Measurements from ENCODE around the gene TMEM215. TPM values are rescaled to one million over a fixed set of nuclear protein-coding genes. Genes with fewer than 3 reads are reported as not detected.

TMEM215 gene
- total RNA-seq, 2 donors from 2014 or later, result not detected

DNA sequence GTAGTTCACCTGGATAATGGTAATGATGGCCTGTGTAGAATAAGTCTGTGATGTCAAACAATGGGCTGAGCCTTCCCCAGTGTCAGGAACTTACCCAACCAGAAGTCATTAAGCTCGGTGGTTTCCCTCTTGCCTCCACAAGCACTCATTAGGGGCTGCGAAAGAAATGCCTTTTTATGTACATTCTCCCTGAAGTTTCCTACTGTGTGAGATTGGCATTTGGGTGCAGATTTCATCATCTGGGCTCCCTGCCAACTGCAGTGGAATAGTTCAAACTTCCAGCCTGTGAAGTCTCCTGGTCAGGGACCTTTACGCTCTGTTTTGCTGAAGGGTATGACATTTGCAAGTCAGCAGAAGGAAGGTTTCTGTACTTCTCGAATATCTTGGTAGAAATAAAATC lies 41.6 kb upstream of the TMEM215 start:
- 17% methylated on average over 4 of the region's 4 CpGs for WGBS
- H3K27ac ChIP-seq, result no peak overlapping the region
- no peaks in the 10 kb centered on the region for H3K36me3 ChIP-seq
- H3K4me1 ChIP-seq (replicated peaks), result no peaks in the 10 kb centered on the region
- no peaks in the 10 kb centered on the region for H3K27me3 ChIP-seq (replicated peaks; ENCODE audit: insufficient read depth)
- TF ChIP-seq, protein P1, sequence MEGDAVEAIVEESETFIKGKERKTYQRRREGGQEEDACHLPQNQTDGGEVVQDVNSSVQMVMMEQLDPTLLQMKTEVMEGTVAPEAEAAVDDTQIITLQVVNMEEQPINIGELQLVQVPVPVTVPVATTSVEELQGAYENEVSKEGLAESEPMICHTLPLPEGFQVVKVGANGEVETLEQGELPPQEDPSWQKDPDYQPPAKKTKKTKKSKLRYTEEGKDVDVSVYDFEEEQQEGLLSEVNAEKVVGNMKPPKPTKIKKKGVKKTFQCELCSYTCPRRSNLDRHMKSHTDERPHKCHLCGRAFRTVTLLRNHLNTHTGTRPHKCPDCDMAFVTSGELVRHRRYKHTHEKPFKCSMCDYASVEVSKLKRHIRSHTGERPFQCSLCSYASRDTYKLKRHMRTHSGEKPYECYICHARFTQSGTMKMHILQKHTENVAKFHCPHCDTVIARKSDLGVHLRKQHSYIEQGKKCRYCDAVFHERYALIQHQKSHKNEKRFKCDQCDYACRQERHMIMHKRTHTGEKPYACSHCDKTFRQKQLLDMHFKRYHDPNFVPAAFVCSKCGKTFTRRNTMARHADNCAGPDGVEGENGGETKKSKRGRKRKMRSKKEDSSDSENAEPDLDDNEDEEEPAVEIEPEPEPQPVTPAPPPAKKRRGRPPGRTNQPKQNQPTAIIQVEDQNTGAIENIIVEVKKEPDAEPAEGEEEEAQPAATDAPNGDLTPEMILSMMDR (IDR thresholded peaks at IDR 0.05), result no peak
- TF ChIP-seq POLR2A (IDR thresholded peaks at IDR 0.05) (no peak), POLR2AphosphoS5 (IDR thresholded peaks at IDR 0.05) (no peak)
- intact Hi-C loops (cut with DNase I), result no loop called here
- no peak for DNase-seq (ENCODE audit: low spot score)
- H3K9me3 ChIP-seq, result no peaks in the 10 kb centered on the region
- H3K4me3 ChIP-seq, result no peak overlapping the region

DNA sequence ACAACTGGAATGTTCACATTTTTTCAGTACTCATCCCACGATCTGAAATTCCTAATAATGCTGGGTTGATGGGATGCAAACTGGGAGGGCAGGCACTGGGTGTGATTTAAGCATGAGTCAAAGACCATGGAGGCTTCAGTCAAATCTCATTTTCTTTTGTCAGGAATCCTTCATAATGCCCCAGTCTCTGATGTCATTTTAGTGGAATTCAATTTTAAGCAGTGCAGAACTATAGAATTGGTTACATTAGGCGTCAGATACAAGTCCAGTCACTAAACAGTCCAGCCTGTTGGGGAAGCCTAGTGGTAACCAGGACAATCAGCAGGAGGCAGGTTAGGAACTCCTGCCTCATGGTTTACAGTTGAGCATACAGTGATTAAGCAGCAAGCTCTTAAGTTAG lies 41.0 kb upstream of the TMEM215 start:
- Histone ChIP-seq H3K4me1 (replicated peaks) (no peaks in the 10 kb centered on the region), H3K27me3 (replicated peaks; ENCODE audit: insufficient read depth) (no peaks in the 10 kb centered on the region), H3K9me3 (no peaks in the 10 kb centered on the region), H3K27ac (no peak overlapping the region), H3K4me3 (no peak overlapping the region), H3K36me3 (no peaks in the 10 kb centered on the region)
- no peak for DNase-seq (ENCODE audit: low spot score)
- TF ChIP-seq, protein P1 (IDR thresholded peaks at IDR 0.05), result no peak
- WGBS, result 55% methylated on average over 2 of the region's 2 CpGs
- intact Hi-C loops (cut with DNase I), result no loop called here

DNA sequence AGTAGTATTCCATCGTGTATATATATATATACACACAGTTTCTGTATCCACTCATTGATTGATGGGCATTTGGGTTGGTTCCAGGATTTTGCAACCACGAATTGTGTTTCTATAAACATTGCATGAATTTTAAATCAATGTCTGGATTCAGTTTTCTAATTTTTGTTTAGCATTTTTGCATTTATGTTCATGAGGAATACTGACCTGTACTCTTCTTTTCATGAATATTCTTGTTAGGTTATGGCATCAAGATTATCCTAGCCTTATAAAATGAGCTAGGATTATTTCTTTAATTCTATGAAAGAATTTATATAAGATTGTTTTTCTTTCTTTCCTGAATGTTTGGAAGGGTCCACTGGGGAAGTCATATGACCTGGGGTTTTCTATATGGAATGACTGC lies 35.3 kb upstream of the TMEM215 start:
- H3K27me3 ChIP-seq (replicated peaks; ENCODE audit: insufficient read depth), result no peaks in the 10 kb centered on the region
- WGBS, result 88% methylated on average over 2 of the region's 2 CpGs
- TF ChIP-seq POLR2AphosphoS5 (IDR thresholded peaks at IDR 0.05) (no peak), POLR2A (IDR thresholded peaks at IDR 0.05) (no peak)
- TF ChIP-seq, protein P1 (IDR thresholded peaks at IDR 0.05), result no peak
- H3K4me3 ChIP-seq, result no peak overlapping the region
- H3K36me3 ChIP-seq, result no peaks in the 10 kb centered on the region
- intact Hi-C loops (cut with DNase I), result no loop called here
- H3K4me1 ChIP-seq (replicated peaks), result no peaks in the 10 kb centered on the region
- no peak for DNase-seq (ENCODE audit: low spot score)
- no peaks in the 10 kb centered on the region for H3K9me3 ChIP-seq
- no peak overlapping the region for H3K27ac ChIP-seq

DNA sequence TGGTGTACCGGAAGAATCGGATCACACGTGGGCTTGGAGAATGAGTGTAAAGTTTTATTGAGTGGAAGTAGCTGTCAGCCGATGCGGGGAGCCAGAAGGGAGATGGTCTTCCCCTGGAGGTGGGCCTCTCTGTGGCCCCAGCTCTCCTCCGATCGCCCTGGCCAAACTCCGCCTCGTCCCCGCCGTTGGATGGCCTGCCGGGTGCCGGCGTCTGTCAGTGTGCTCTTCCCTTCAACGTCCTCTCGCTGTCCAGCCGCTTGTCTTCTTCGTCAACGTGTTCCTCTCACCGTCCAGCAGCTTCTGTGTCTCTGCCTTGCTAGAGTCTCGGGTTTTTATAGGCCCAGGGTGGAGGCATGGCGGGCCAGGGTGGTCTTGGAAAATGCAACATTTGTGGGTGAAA lies 27.6 kb upstream of the TMEM215 start:
- intact Hi-C loops (cut with DNase I), result no loop called here
- no peak for DNase-seq (ENCODE audit: low spot score)
- no peaks in the 10 kb centered on the region for H3K4me1 ChIP-seq (replicated peaks)
- WGBS, result 84% methylated on average over 22 of the region's 22 CpGs
- no peak overlapping the region for H3K4me3 ChIP-seq
- no peak overlapping the region for H3K27ac ChIP-seq
- H3K27me3 ChIP-seq (replicated peaks; ENCODE audit: insufficient read depth), result no peaks in the 10 kb centered on the region
- no peaks in the 10 kb centered on the region for H3K36me3 ChIP-seq
- no peaks in the 10 kb centered on the region for H3K9me3 ChIP-seq
- TF ChIP-seq, protein P1 (IDR thresholded peaks at IDR 0.05), result no peak
- TF ChIP-seq POLR2AphosphoS5 (IDR thresholded peaks at IDR 0.05), result no peak
- no peak for TF ChIP-seq POLR2A (IDR thresholded peaks at IDR 0.05)

DNA sequence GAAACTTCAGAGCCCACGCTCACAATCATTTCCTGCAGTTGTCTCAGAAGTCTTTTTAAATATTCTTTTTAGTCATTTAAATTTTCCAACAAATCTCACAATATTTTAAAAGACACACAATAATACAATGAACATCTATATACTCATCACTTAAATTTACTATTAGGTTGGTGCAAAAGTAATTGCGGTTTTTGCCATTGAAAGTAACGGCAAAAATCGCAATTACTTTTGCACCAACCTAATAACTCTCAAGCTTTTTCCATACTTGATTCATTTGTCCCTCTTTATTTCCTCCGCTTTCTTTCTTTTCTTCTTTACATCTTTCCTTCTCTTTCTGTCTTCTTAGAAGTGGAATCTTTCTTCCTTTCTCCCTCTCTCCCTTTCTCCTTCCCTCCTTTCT lies 19.2 kb upstream of the TMEM215 start:
- Histone ChIP-seq H3K27ac (no peak overlapping the region), H3K4me3 (no peak overlapping the region), H3K9me3 (no peaks in the 10 kb centered on the region), H3K27me3 (replicated peaks; ENCODE audit: insufficient read depth) (no peaks in the 10 kb centered on the region), H3K36me3 (no peaks in the 10 kb centered on the region), H3K4me1 (replicated peaks) (no peaks in the 10 kb centered on the region)
- no peak for DNase-seq (ENCODE audit: low spot score)
- intact Hi-C loops (cut with DNase I), result no loop called here
- WGBS, result 86% methylated on average over 5 of the region's 5 CpGs
- TF ChIP-seq POLR2A (IDR thresholded peaks at IDR 0.05), result no peak
- no peak for TF ChIP-seq POLR2AphosphoS5 (IDR thresholded peaks at IDR 0.05)
- TF ChIP-seq, protein P1 (IDR thresholded peaks at IDR 0.05), result no peak

All from prostate gland (tissue), 2 donors.